GM11168 (cell line): Measurements from ENCODE around the gene NKTR.

Experiments
- in situ Hi-C: fragments of 300-500 bp; cut with MboI; formaldehyde crosslinking; loops from one replicate; pipeline ENCODE4 v1.12.0; 2022; ENCODE audit warnings: low sequenced_read_pairs; ENCODE audit not compliant: unreplicated experiment

The NKTR gene

GRCh38 chr3:42675909-42676308, 75.4 kb downstream of the NKTR start:
- in situ Hi-C loops = no loop called here

- in situ Hi-C loops = no loop called here
Observed at GRCh38 chr3:42678447-42678846, 78.0 kb downstream of the NKTR start.

- in situ Hi-C loops = no loop called here
Observed at GRCh38 chr3:42680271-42680670, 79.8 kb downstream of the NKTR start.

GRCh38 chr3:42680806-42681205, 80.3 kb downstream of the NKTR start:
- in situ Hi-C loops = no loop called here

- in situ Hi-C loops = no loop called here
Observed at GRCh38 chr3:42681361-42682038, 81.0 kb downstream of the NKTR start.

- in situ Hi-C loops = no loop called here
Observed at GRCh38 chr3:42682301-42683070, 82.0 kb downstream of the NKTR start.

- in situ Hi-C loops = no loop called here
Observed at GRCh38 chr3:42683875-42684598, 83.6 kb downstream of the NKTR start.

GRCh38 chr3:42684632-42685362, 84.3 kb downstream of the NKTR start:
- in situ Hi-C loops = no loop called here

GRCh38 chr3:42685363-42685881, 84.9 kb downstream of the NKTR start, which contains the start of gene KLHL40:
TSS of gene KLHL40 (plus strand) at chr3:42685537. CDS start at chr3:42685619, 82 bp downstream.
- in situ Hi-C loops = no loop called here

- in situ Hi-C loops = no loop called here
Observed at GRCh38 chr3:42685891-42686820, 85.7 kb downstream of the NKTR start.

- in situ Hi-C loops = no loop called here
Observed at GRCh38 chr3:42686832-42687650, 86.6 kb downstream of the NKTR start.

GRCh38 chr3:42688016-42688415, 87.5 kb downstream of the NKTR start:
- in situ Hi-C loops = no loop called here

GRCh38 chr3:42688487-42689420, 88.3 kb downstream of the NKTR start:
- in situ Hi-C loops = no loop called here

GRCh38 chr3:42689421-42690014, 89.0 kb downstream of the NKTR start:
- in situ Hi-C loops = no loop called here

GRCh38 chr3:42690191-42690590, 89.7 kb downstream of the NKTR start:
- in situ Hi-C loops = no loop called here

- in situ Hi-C loops = no loop called here
Observed at GRCh38 chr3:42690766-42691680, 90.5 kb downstream of the NKTR start.
